ENCODE results near the gene ZMYND8.
"Not testable (repeated sequence)": the region's sequence is repeated elsewhere in the genome, so short reads cannot be mapped to it uniquely, and the experiment has no call there.

ZMYND8 gene

GRCh38 chr20:47374121-47374520 lies 17.6 kb upstream of the ZMYND8 start:
- in situ Hi-C loops (cut with MboI; ENCODE audit: low pct_unique_long_range_greater_than_20kb, low sequenced_read_pairs); DNase-seq: not testable (repeated sequence)

GRCh38 chr20:47373206-47373733 lies 16.8 kb upstream of the ZMYND8 start:
- in situ Hi-C loops (cut with MboI; ENCODE audit: low pct_unique_long_range_greater_than_20kb, low sequenced_read_pairs) = no loop called here
- no peak for DNase-seq

- in situ Hi-C loops (cut with MboI; ENCODE audit: low pct_unique_long_range_greater_than_20kb, low sequenced_read_pairs) = no loop called here
- DNase-seq = no peak
Observed at GRCh38 chr20:47370850-47371782, 14.6 kb upstream of the ZMYND8 start.

- in situ Hi-C loops (cut with MboI; ENCODE audit: low pct_unique_long_range_greater_than_20kb, low sequenced_read_pairs) = no loop called here
- DNase-seq = no peak
Observed at GRCh38 chr20:47370214-47370613, 13.7 kb upstream of the ZMYND8 start.

- in situ Hi-C loops (cut with MboI; ENCODE audit: low pct_unique_long_range_greater_than_20kb, low sequenced_read_pairs) = no loop called here
- no peak for DNase-seq
Observed at GRCh38 chr20:47368301-47368700, 11.8 kb upstream of the ZMYND8 start.

- in situ Hi-C loops (cut with MboI; ENCODE audit: low pct_unique_long_range_greater_than_20kb, low sequenced_read_pairs); DNase-seq: not testable (repeated sequence)
Observed at GRCh38 chr20:47366301-47366700, 9.8 kb upstream of the ZMYND8 start.

GRCh38 chr20:47365023-47365764 lies 8.7 kb upstream of the ZMYND8 start:
- DNase-seq = peak; percentile 81
- in situ Hi-C loops (cut with MboI; ENCODE audit: low pct_unique_long_range_greater_than_20kb, low sequenced_read_pairs) = no loop called here

GRCh38 chr20:47362361-47363219 lies 6.1 kb upstream of the ZMYND8 start:
- in situ Hi-C loops (cut with MboI; ENCODE audit: low pct_unique_long_range_greater_than_20kb, low sequenced_read_pairs) = no loop called here
- DNase-seq = peak; percentile 66

GRCh38 chr20:47361057-47361915 lies 4.8 kb upstream of the ZMYND8 start:
- in situ Hi-C loops (cut with MboI; ENCODE audit: low pct_unique_long_range_greater_than_20kb, low sequenced_read_pairs) = no loop called here

GRCh38 chr20:47360297-47361056 lies 4.0 kb upstream of the ZMYND8 start:
- in situ Hi-C loops (cut with MboI; ENCODE audit: low pct_unique_long_range_greater_than_20kb, low sequenced_read_pairs) = no loop called here

More at GRCh38 chr20:47361057-47361915, 4.8 kb upstream of the ZMYND8 start:
- DNase-seq = no peak

GRCh38 chr20:47359530-47360296 lies 3.2 kb upstream of the ZMYND8 start:
- in situ Hi-C loops (cut with MboI; ENCODE audit: low pct_unique_long_range_greater_than_20kb, low sequenced_read_pairs) = no loop called here
- DNase-seq = no peak

More at GRCh38 chr20:47360297-47361056, 4.0 kb upstream of the ZMYND8 start:
- peak; percentile 98 for DNase-seq

GRCh38 chr20:47358672-47359529 lies 2.4 kb upstream of the ZMYND8 start:
- peak; percentile 77 for DNase-seq
- in situ Hi-C loops (cut with MboI; ENCODE audit: low pct_unique_long_range_greater_than_20kb, low sequenced_read_pairs) = no loop called here

- DNase-seq = no peak
- in situ Hi-C loops (cut with MboI; ENCODE audit: low pct_unique_long_range_greater_than_20kb, low sequenced_read_pairs) = no loop called here
Observed at GRCh38 chr20:47358039-47358671, 1.7 kb upstream of the ZMYND8 start.

GRCh38 chr20:47357296-47358038 lies 968 bp upstream of the ZMYND8 start:
- in situ Hi-C loops (cut with MboI; ENCODE audit: low pct_unique_long_range_greater_than_20kb, low sequenced_read_pairs) = no loop called here
- peak; percentile 96 for DNase-seq

GRCh38 chr20:47356220-47356525 lies 326 bp downstream of the ZMYND8 start:
- no peak for DNase-seq
- in situ Hi-C loops (cut with MboI; ENCODE audit: low pct_unique_long_range_greater_than_20kb, low sequenced_read_pairs) = no loop called here
